Measurements from ENCODE around the gene BCL10. TPM values are rescaled to one million over a fixed set of nuclear protein-coding genes. Genes with fewer than 3 reads are reported as not detected.

Gene BCL10
- total RNA-seq, 1 donor from 2014 or later = 12.3 TPM

DNA sequence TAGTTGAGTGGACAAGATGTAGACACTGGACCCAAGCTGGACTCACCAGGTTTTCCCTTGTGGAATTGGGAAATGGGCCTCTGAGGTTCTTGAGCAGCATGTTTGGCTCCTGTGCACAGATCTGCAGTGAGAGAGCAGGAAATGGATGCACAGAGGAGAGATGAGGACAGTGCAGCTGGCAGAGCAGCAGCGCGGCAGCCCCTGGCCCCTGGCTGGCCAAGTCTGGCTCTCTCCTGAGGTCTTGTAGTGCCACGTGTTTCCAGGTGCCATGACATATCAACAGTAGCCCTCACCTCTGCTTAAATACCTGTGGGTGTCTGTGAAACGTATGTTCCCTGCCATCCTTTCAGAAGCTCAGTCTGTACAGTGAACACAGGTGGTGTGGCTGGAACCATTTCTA lies 19.2 kb upstream of the BCL10 start:
- Histone ChIP-seq H3K4me3 (no peak overlapping the region), H3K27ac (no peak overlapping the region), H3K4me1 (peaks cover 23% of the 10 kb centered on the region), H3K27me3 (no peaks in the 10 kb centered on the region), H3K9me3 (no peaks in the 10 kb centered on the region), H3K36me3 (no peaks in the 10 kb centered on the region)
- intact Hi-C loops (cut with DNase I) = no loop called here
- TF ChIP-seq, protein P1, sequence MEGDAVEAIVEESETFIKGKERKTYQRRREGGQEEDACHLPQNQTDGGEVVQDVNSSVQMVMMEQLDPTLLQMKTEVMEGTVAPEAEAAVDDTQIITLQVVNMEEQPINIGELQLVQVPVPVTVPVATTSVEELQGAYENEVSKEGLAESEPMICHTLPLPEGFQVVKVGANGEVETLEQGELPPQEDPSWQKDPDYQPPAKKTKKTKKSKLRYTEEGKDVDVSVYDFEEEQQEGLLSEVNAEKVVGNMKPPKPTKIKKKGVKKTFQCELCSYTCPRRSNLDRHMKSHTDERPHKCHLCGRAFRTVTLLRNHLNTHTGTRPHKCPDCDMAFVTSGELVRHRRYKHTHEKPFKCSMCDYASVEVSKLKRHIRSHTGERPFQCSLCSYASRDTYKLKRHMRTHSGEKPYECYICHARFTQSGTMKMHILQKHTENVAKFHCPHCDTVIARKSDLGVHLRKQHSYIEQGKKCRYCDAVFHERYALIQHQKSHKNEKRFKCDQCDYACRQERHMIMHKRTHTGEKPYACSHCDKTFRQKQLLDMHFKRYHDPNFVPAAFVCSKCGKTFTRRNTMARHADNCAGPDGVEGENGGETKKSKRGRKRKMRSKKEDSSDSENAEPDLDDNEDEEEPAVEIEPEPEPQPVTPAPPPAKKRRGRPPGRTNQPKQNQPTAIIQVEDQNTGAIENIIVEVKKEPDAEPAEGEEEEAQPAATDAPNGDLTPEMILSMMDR (IDR thresholded peaks at IDR 0.05) = no peak
- TF ChIP-seq POLR2A (IDR thresholded peaks at IDR 0.05) (no peak), POLR2AphosphoS5 (IDR thresholded peaks at IDR 0.05; ENCODE audit: insufficient read depth in 1 of 2, low read depth in 1 of 2) (no peak)
- DNase-seq (ENCODE audit: extremely low spot score in 2 of 2) = no peak

DNA sequence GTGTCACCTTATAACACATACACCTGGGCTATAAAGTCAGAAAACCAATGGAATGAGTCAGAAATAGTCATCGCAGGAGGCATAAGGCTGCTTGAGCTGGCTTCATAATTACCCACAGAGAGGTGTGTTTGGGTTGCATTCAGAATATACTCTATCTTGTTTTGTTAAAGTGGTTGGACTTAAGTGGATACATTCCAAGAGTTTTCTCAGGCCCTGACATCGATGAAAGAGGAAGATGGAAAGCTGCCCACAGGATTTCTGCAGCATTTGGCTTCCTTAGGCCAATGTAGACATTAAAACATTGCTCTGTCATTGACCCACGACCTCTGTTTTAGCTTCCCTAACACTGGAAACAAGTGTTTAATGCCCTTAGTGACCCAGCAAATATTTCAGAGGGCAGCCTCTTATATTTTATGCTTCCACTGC lies 18.6 kb upstream of the BCL10 start:
- Histone ChIP-seq H3K36me3 (no peaks in the 10 kb centered on the region), H3K27ac (peak overlapping the region; percentile 39), H3K9me3 (no peaks in the 10 kb centered on the region), H3K27me3 (no peaks in the 10 kb centered on the region), H3K4me1 (peaks cover 27% of the 10 kb centered on the region), H3K4me3 (no peak overlapping the region)
- intact Hi-C loops (cut with DNase I) = no loop called here
- DNase-seq (ENCODE audit: extremely low spot score in 2 of 2) = peak in 1 of 2 donors; percentile 34
- TF ChIP-seq, protein P1 (IDR thresholded peaks at IDR 0.05) = no peak
- TF ChIP-seq POLR2AphosphoS5 (IDR thresholded peaks at IDR 0.05; ENCODE audit: insufficient read depth in 1 of 2, low read depth in 1 of 2) (peak in 1 of 2 donors; percentile 73), POLR2A (IDR thresholded peaks at IDR 0.05) (no peak)

GRCh38 chr1:85290826-85291225 lies 14.4 kb upstream of the BCL10 start:
- no peak for DNase-seq (ENCODE audit: extremely low spot score in 2 of 2)
- Histone ChIP-seq H3K4me3 (no peak overlapping the region), H3K27ac (no peak overlapping the region), H3K4me1 (peaks cover 7% of the 10 kb centered on the region), H3K9me3 (no peaks in the 10 kb centered on the region), H3K36me3 (no peaks in the 10 kb centered on the region), H3K27me3 (no peaks in the 10 kb centered on the region)
- intact Hi-C loops (cut with DNase I) = no loop called here
- TF ChIP-seq POLR2AphosphoS5 (IDR thresholded peaks at IDR 0.05; ENCODE audit: insufficient read depth in 1 of 2, low read depth in 1 of 2) (no peak), POLR2A (IDR thresholded peaks at IDR 0.05) (no peak)
- TF ChIP-seq, protein P1 (IDR thresholded peaks at IDR 0.05) = no peak

DNA sequence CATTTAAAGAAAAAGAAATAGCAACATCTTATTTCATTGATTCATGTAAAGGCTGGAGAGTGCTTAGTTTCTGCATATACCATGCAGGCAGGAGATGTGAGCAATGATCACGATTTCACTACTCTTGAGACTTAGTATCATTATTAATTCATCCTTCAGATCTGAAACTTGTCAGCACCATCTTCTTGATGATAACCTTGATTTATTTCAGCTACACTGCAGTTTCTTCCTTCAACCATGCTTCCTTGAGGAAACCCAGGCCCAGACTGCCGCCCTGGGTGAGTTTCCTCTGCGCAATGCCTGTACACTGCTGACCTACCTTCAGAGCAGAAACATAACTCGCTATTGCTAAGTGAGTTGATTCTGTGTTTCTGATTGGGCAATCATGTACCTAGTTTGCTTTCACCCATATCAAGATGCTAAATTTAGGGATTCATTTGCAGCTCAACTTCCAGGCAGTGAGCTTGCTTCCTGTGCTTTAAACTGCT lies 13.5 kb upstream of the BCL10 start:
- TF ChIP-seq POLR2A (IDR thresholded peaks at IDR 0.05) (no peak), POLR2AphosphoS5 (IDR thresholded peaks at IDR 0.05; ENCODE audit: insufficient read depth in 1 of 2, low read depth in 1 of 2) (no peak)
- TF ChIP-seq, protein P1 (IDR thresholded peaks at IDR 0.05) = no peak
- Histone ChIP-seq H3K27me3 (no peaks in the 10 kb centered on the region), H3K36me3 (no peaks in the 10 kb centered on the region), H3K4me1 (peaks cover 7% of the 10 kb centered on the region), H3K4me3 (no peak overlapping the region), H3K27ac (peak overlapping the region; percentile 50), H3K9me3 (no peaks in the 10 kb centered on the region)
- intact Hi-C loops (cut with DNase I) = no loop called here
- peak in 1 of 2 donors; percentile 44 for DNase-seq (ENCODE audit: extremely low spot score in 2 of 2)

DNA sequence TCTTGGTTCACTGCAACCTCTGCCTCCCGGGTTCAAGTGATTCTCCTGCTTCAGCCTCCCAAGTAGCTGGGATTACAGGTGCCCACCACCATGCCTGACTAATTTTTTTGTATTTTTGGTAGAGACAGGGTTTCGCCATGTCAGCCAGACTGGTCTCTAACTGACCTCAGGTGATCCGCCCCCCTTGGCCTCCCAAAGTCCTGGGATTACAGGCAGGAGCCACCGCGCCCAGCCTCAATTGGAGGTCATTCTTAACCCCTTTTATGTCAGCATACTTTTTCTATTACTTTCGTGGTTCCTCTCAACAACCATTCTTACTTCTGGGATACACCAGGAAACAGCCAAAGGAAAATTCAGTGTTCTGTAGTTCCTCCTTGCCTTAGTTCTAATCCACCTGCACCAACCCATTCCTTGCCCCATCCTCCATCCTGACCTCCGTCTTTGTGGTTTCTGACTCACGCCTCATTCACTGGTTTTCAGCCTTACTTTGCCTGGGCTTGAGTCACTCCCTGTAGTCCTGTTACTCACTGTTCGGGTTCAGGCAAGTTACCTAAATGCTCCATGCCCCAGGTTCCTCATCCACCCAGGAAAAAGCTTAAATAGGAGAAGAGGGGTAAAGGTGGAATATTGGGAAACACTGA lies 12.9 kb upstream of the BCL10 start:
- TF ChIP-seq, protein P1 (IDR thresholded peaks at IDR 0.05) = no peak
- TF ChIP-seq POLR2AphosphoS5 (IDR thresholded peaks at IDR 0.05; ENCODE audit: insufficient read depth in 1 of 2, low read depth in 1 of 2) (peak in 1 of 2 donors; percentile 66), POLR2A (IDR thresholded peaks at IDR 0.05) (no peak)
- Histone ChIP-seq H3K4me3 (no peak overlapping the region), H3K27ac (peak overlapping the region; percentile 50), H3K9me3 (no peaks in the 10 kb centered on the region), H3K4me1 (peaks cover 7% of the 10 kb centered on the region), H3K27me3 (no peaks in the 10 kb centered on the region), H3K36me3 (no peaks in the 10 kb centered on the region)
- no peak for DNase-seq (ENCODE audit: extremely low spot score in 2 of 2)
- intact Hi-C loops (cut with DNase I) = no loop called here
